ENCODE results near the gene C1GALT1C1. TPM values are rescaled to one million over a fixed set of nuclear protein-coding genes. Genes with fewer than 3 reads are reported as not detected.
"Not testable (repeated sequence)": the region's sequence is repeated elsewhere in the genome, so short reads cannot be mapped to it uniquely, and the experiment has no call there.

The C1GALT1C1 gene
- polyA plus RNA-seq, 1 of the 3 experiments (the other 2 are of a cell fraction), result 26.9 TPM

- Histone ChIP-seq H3K9ac (no peak overlapping the region), H3K4me3 (ENCODE audit: low read depth in 2 of 2, low read length in 1 of 2) (no peak overlapping the region), H3F3A (replicated peaks; ENCODE audit: insufficient read depth) (peaks cover 3% of the 10 kb centered on the region), H3K9me3 (no peaks in the 10 kb centered on the region), H3K36me3 (replicated peaks in 1 of 2; ENCODE audit: control insufficient read depth in 1 of 2, insufficient read depth in 2 of 2, low read length in 1 of 2) (no peaks in the 10 kb centered on the region), H3K4me1 (ENCODE audit: control insufficient read depth in 1 of 2, insufficient read depth in 2 of 2, low read depth in 1 of 2, low read length in 1 of 2) (no peaks in the 10 kb centered on the region), H3K4me2 (no peak overlapping the region), H3K9me2 (no peaks in the 10 kb centered on the region), H4K20me1 (ENCODE audit: insufficient read depth) (no peaks in the 10 kb centered on the region), H3K27ac (ENCODE audit: low read depth in 2 of 2, low read length in 1 of 2) (no peak overlapping the region), H3K27me3 (ENCODE audit: insufficient read depth) (no peaks in the 10 kb centered on the region), H2AFZ (ENCODE audit: low read depth) (no peak overlapping the region), H3K79me2 (ENCODE audit: insufficient read depth) (no peaks in the 10 kb centered on the region)
- CTCF ChIA-PET, result interaction anchor here (0.7 to 0.8 kb wide), 2 partner anchors 14 to 160 kb away, joined by 3 read pairs; no protein-coding TSS in a partner anchor
- POLR2A ChIA-PET, result no interaction called here
- no peak for DNase-seq
- TF ChIP-seq EP300 (IDR thresholded peaks at IDR 0.05; ENCODE audit: borderline replicate concordance in 1 of 2, low read depth in 1 of 2, low read length in 1 of 2) (no peak), SIN3A (IDR thresholded peaks at IDR 0.05; ENCODE audit: borderline replicate concordance, low read depth, low read length) (no peak), GABPA (IDR thresholded peaks at IDR 0.05; ENCODE audit: low read depth) (no peak), NFIC (IDR thresholded peaks at IDR 0.05; ENCODE audit: borderline replicate concordance) (no peak), GATA2 (CRISPR knock-in tag; IDR thresholded peaks at IDR 0.05) (no peak), MAX (IDR thresholded peaks at IDR 0.05; ENCODE audit: low read depth) (no peak)
- TF ChIP-seq, protein P1, sequence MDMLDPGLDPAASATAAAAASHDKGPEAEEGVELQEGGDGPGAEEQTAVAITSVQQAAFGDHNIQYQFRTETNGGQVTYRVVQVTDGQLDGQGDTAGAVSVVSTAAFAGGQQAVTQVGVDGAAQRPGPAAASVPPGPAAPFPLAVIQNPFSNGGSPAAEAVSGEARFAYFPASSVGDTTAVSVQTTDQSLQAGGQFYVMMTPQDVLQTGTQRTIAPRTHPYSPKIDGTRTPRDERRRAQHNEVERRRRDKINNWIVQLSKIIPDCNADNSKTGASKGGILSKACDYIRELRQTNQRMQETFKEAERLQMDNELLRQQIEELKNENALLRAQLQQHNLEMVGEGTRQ (IDR thresholded peaks at IDR 0.05; ENCODE audit: borderline replicate concordance, low read depth, low read length), result no peak
These were observed 38.5 kb upstream of the C1GALT1C1 start for GRCh38 chrX:120668357-120668756.

- POLR2A ChIA-PET, result not testable (repeated sequence)
These were observed 34.7 kb upstream of the C1GALT1C1 start for GRCh38 chrX:120664535-120664934.

GRCh38 chrX:120664081-120664480 lies 34.2 kb upstream of the C1GALT1C1 start:
- 8% methylated on average over 1 of the region's 1 CpG for WGBS (ENCODE audit: low lambda C conversion rate)
- CTCF ChIA-PET, result interaction anchor here (0.6 to 2.4 kb wide), 11 partner anchors 11 to 231 kb away, joined by 3 to 15 read pairs (median 5); no protein-coding TSS in a partner anchor
- no peak overlapping the region for H3K9ac ChIP-seq

More at GRCh38 chrX:120664535-120664934, 34.7 kb upstream of the C1GALT1C1 start:
- not testable (repeated sequence) for H3F3A ChIP-seq (replicated peaks; ENCODE audit: insufficient read depth); H3K36me3 ChIP-seq (replicated peaks in 1 of 2; ENCODE audit: control insufficient read depth in 1 of 2, insufficient read depth in 2 of 2, low read length in 1 of 2); H3K9me3 ChIP-seq; H4K20me1 ChIP-seq (ENCODE audit: insufficient read depth); H3K9ac ChIP-seq; H3K4me1 ChIP-seq (ENCODE audit: control insufficient read depth in 1 of 2, insufficient read depth in 2 of 2, low read depth in 1 of 2, low read length in 1 of 2); H3K4me2 ChIP-seq; H3K27me3 ChIP-seq (ENCODE audit: insufficient read depth); DNase-seq; H3K79me2 ChIP-seq (ENCODE audit: insufficient read depth); H2AFZ ChIP-seq (ENCODE audit: low read depth); H3K27ac ChIP-seq (ENCODE audit: low read depth in 2 of 2, low read length in 1 of 2); H3K9me2 ChIP-seq; H3K4me3 ChIP-seq (ENCODE audit: low read depth in 2 of 2, low read length in 1 of 2)
- CTCF ChIA-PET, result interaction anchor here (1.5 to 2.4 kb wide), 5 partner anchors 11 to 166 kb away, joined by 4 to 15 read pairs (median 8); no protein-coding TSS in a partner anchor
- WGBS (ENCODE audit: low lambda C conversion rate), result 64% methylated on average over 4 of the region's 4 CpGs

More at GRCh38 chrX:120664081-120664480, 34.2 kb upstream of the C1GALT1C1 start:
- Histone ChIP-seq H3K36me3 (replicated peaks in 1 of 2; ENCODE audit: control insufficient read depth in 1 of 2, insufficient read depth in 2 of 2, low read length in 1 of 2) (no peaks in the 10 kb centered on the region), H3F3A (replicated peaks; ENCODE audit: insufficient read depth) (no peaks in the 10 kb centered on the region), H3K27ac (ENCODE audit: low read depth in 2 of 2, low read length in 1 of 2) (no peak overlapping the region), H3K79me2 (ENCODE audit: insufficient read depth) (no peaks in the 10 kb centered on the region), H3K9me2 (no peaks in the 10 kb centered on the region), H3K4me3 (ENCODE audit: low read depth in 2 of 2, low read length in 1 of 2) (no peak overlapping the region), H3K27me3 (ENCODE audit: insufficient read depth) (no peaks in the 10 kb centered on the region), H3K4me1 (ENCODE audit: control insufficient read depth in 1 of 2, insufficient read depth in 2 of 2, low read depth in 1 of 2, low read length in 1 of 2) (no peaks in the 10 kb centered on the region), H3K4me2 (no peak overlapping the region), H3K9me3 (no peaks in the 10 kb centered on the region), H2AFZ (ENCODE audit: low read depth) (no peak overlapping the region), H4K20me1 (ENCODE audit: insufficient read depth) (no peaks in the 10 kb centered on the region)
- POLR2A ChIA-PET, result no interaction called here
- TF ChIP-seq YY1 (IDR thresholded peaks at IDR 0.05; ENCODE audit: low read depth) (no peak), SMC3 (IDR thresholded peaks at IDR 0.05; ENCODE audit: low read depth, low read length) (peak; percentile 20; the same call in 1 of the 2 replicates), FOXJ3 (CRISPR knock-in tag; IDR thresholded peaks at IDR 0.05) (no peak), TAF1 (IDR thresholded peaks at IDR 0.05; ENCODE audit: borderline replicate concordance, low read depth, low read length) (no peak), RAD21 (IDR thresholded peaks at IDR 0.05; ENCODE audit: low read length) (peak; percentile 48; the same call in 1 of the 2 replicates), TEAD4 (IDR thresholded peaks at IDR 0.05; ENCODE audit: borderline replicate concordance, insufficient read depth) (no peak), USF1 (IDR thresholded peaks at IDR 0.05; ENCODE audit: borderline replicate concordance, low read depth) (no peak), FOXM1 (IDR thresholded peaks at IDR 0.05; ENCODE audit: low read depth) (no peak), MEF2A (IDR thresholded peaks at IDR 0.05; ENCODE audit: borderline replicate concordance, low read depth) (no peak)
- TF ChIP-seq, protein P2, sequence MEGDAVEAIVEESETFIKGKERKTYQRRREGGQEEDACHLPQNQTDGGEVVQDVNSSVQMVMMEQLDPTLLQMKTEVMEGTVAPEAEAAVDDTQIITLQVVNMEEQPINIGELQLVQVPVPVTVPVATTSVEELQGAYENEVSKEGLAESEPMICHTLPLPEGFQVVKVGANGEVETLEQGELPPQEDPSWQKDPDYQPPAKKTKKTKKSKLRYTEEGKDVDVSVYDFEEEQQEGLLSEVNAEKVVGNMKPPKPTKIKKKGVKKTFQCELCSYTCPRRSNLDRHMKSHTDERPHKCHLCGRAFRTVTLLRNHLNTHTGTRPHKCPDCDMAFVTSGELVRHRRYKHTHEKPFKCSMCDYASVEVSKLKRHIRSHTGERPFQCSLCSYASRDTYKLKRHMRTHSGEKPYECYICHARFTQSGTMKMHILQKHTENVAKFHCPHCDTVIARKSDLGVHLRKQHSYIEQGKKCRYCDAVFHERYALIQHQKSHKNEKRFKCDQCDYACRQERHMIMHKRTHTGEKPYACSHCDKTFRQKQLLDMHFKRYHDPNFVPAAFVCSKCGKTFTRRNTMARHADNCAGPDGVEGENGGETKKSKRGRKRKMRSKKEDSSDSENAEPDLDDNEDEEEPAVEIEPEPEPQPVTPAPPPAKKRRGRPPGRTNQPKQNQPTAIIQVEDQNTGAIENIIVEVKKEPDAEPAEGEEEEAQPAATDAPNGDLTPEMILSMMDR (IDR thresholded peaks at IDR 0.05), result peak; percentile 63
- no peak for DNase-seq
